Fibroblast of lung (primary cell): ENCODE measurements around the gene MPHOSPH10. TPM values are rescaled to one million over a fixed set of nuclear protein-coding genes. Genes with fewer than 3 reads are reported as not detected.

Experiments
- DNase-seq, 2 donors: peaks; one replicate each; pipeline versions ENCODE4 v3.0.0 to v3.0.0-alpha.2; 2010; ENCODE audit warnings: low read depth in 2 of 2
- H2AFZ ChIP-seq: 2 replicates; pipeline ENCODE4 v1.5.1; 2012; ENCODE audit warnings: low read length, control low read depth, inconsistent platforms
- H3K27ac ChIP-seq: 2 replicates; pipeline ENCODE4 v1.5.1; 2011; ENCODE audit warnings: low read length, control low read depth; ENCODE audit not compliant: insufficient read depth
- H3K27me3 ChIP-seq: 2 replicates; pipeline ENCODE4 v1.5.1; 2011; ENCODE audit warnings: mild to moderate bottlenecking, low read length; ENCODE audit not compliant: control insufficient read depth, insufficient read depth
- H3K36me3 ChIP-seq: 2 replicates; pipeline ENCODE4 v1.5.1; 2011; ENCODE audit warnings: low read length; ENCODE audit not compliant: control insufficient read depth, insufficient read depth
- H3K4me1 ChIP-seq: 2 replicates; pipeline ENCODE4 v1.5.1; 2011; ENCODE audit warnings: low read length; ENCODE audit not compliant: control insufficient read depth, insufficient read depth; ENCODE audit errors: extremely low read depth
- H3K4me2 ChIP-seq: 2 replicates; pipeline ENCODE4 v1.5.1; 2011; ENCODE audit warnings: low read length, control low read depth; ENCODE audit not compliant: insufficient read depth; ENCODE audit errors: extremely low read depth
- H3K4me3 ChIP-seq, 4 experiments: fragments of 200-600 bp in 1 of 4; sonication (generic) in 1 of 4; replicated peaks in 1 of 4; 2 replicates each; pipeline ENCODE4 v1.5.1; 2011 to 2016; ENCODE audit warnings: low read length in 4 of 4, low read depth in 3 of 4, mild to moderate bottlenecking in 3 of 4, control low read depth in 2 of 4, inconsistent platforms in 1 of 4, mixed read lengths in 1 of 4; ENCODE audit not compliant: insufficient read depth in 1 of 4; ENCODE audit errors: control extremely low read depth in 1 of 4
- H3K79me2 ChIP-seq: 2 replicates; pipeline ENCODE4 v1.5.1; 2012; ENCODE audit warnings: mild to moderate bottlenecking, low read length, inconsistent platforms; ENCODE audit not compliant: control insufficient read depth, insufficient read depth
- H3K9ac ChIP-seq: 2 replicates; pipeline ENCODE4 v1.5.1; 2011; ENCODE audit warnings: mild to moderate bottlenecking, low read length, control low read depth; ENCODE audit not compliant: insufficient read depth
- H3K9me3 ChIP-seq: 2 replicates; pipeline ENCODE4 v1.5.1; 2012; ENCODE audit warnings: low read depth, low read length; ENCODE audit not compliant: control insufficient read depth, insufficient read depth
- H4K20me1 ChIP-seq: 2 replicates; pipeline ENCODE4 v1.5.1; 2011; ENCODE audit warnings: low read length; ENCODE audit not compliant: control insufficient read depth, insufficient read depth; ENCODE audit errors: extremely low read depth
- CTCF ChIP-seq, 2 donors: IDR thresholded peaks in 1 of 2; conservative IDR thresholded peaks in 1 of 2; 1 replicate in 1 of 2; 2 replicates in 1 of 2; pipeline ENCODE4 v1.5.1; 2011 to 2012; ENCODE audit warnings: low read length in 2 of 2, control low read depth in 1 of 2, inconsistent platforms in 1 of 2, low read depth in 1 of 2, mild to moderate bottlenecking in 1 of 2
- EZH2 ChIP-seq: IDR thresholded peaks from 2 replicates; pipeline ENCODE4 v1.5.1; 2012; ENCODE audit warnings: low read length, control low read depth, mild to moderate bottlenecking; ENCODE audit errors: missing control alignments
- polyA plus RNA-seq, 2 donors: library from polyadenylated mRNA; depleted of rRNA in 1 of 2; stranded (reverse) in 1 of 2; unstranded in 1 of 2; fragments of >200 nt; gene quantifications; 2 replicates each; pipeline ENCODE4 v1.2.1, GENCODE V29; 2011 to 2012; ENCODE audit warnings: missing spikeins in 1 of 2
- total RNA-seq: library from RNA; depleted of rRNA; stranded (reverse); fragments of >200 nt; gene quantifications from 2 replicates; pipeline ENCODE4 v1.2.1, GENCODE V29; 2014

MPHOSPH10 gene
- total and polyA plus RNA-seq, 2 donors (not counting 1 experiment from before 2014, with no cell fraction given) = 14.7 to 26.2 TPM

- Histone ChIP-seq H3K36me3 (peaks cover 2% of the 10 kb centered on the region), H3K9ac (no peak overlapping the region), H3K4me2 (no peak overlapping the region), H3K4me3 (no peak overlapping the region), H3K4me1 (no peaks in the 10 kb centered on the region), H3K27ac (no peak overlapping the region), H3K79me2 (peaks cover 20% of the 10 kb centered on the region), H4K20me1 (no peaks in the 10 kb centered on the region), H3K27me3 (no peaks in the 10 kb centered on the region), H2AFZ (no peak overlapping the region), H3K9me3 (no peaks in the 10 kb centered on the region)
- no peak for TF ChIP-seq EZH2
- TF ChIP-seq CTCF (conservative IDR thresholded peaks at IDR 0.05 in 1 of 2, IDR thresholded peaks at IDR 0.05 in 1 of 2; ENCODE audit: low read depth in 1 of 2, low read length in 2 of 2) = no peak
- no peak for DNase-seq
Measured at GRCh38 chr2:71125506-71126294, 4.7 kb upstream of the MPHOSPH10 start.

- no peak for DNase-seq
- H3K9ac ChIP-seq = no peak overlapping the region
- no peak overlapping the region for H3K4me3 ChIP-seq
- H3K27ac ChIP-seq = no peak overlapping the region
- H3K4me1 ChIP-seq = peaks cover 2% of the 10 kb centered on the region
- no peak for TF ChIP-seq CTCF (conservative IDR thresholded peaks at IDR 0.05 in 1 of 2, IDR thresholded peaks at IDR 0.05 in 1 of 2; ENCODE audit: low read depth in 1 of 2, low read length in 2 of 2)
- no peak for TF ChIP-seq EZH2
- peaks cover 2% of the 10 kb centered on the region for H3K36me3 ChIP-seq
- H3K4me2 ChIP-seq = no peak overlapping the region
- no peak overlapping the region for H2AFZ ChIP-seq
- H3K9me3 ChIP-seq = no peaks in the 10 kb centered on the region
- no peaks in the 10 kb centered on the region for H4K20me1 ChIP-seq
- no peaks in the 10 kb centered on the region for H3K27me3 ChIP-seq
- peaks cover 32% of the 10 kb centered on the region for H3K79me2 ChIP-seq
Measured at GRCh38 chr2:71126957-71127356, 3.5 kb upstream of the MPHOSPH10 start.

- Histone ChIP-seq H3K4me1 (peaks cover 5% of the 10 kb centered on the region), H2AFZ (peak overlapping the region; percentile 90), H3K36me3 (peaks cover 2% of the 10 kb centered on the region), H3K9ac (peak overlapping the region; percentile 89), H3K9me3 (no peaks in the 10 kb centered on the region), H3K4me2 (peak overlapping the region; percentile 89), H3K4me3 (peak overlapping the region; percentile 54 to 99 (median 82)), H4K20me1 (no peaks in the 10 kb centered on the region), H3K27me3 (no peaks in the 10 kb centered on the region), H3K79me2 (peaks cover 40% of the 10 kb centered on the region), H3K27ac (peak overlapping the region; percentile 87)
- TF ChIP-seq EZH2 = no peak
- TF ChIP-seq CTCF (conservative IDR thresholded peaks at IDR 0.05 in 1 of 2, IDR thresholded peaks at IDR 0.05 in 1 of 2; ENCODE audit: low read depth in 1 of 2, low read length in 2 of 2) = no peak
- DNase-seq = peak in 1 of 2 donors; percentile 48
Measured at GRCh38 chr2:71129114-71129901, 1.1 kb upstream of the MPHOSPH10 start.
